ENCODE results near the gene CLASRP. TPM values are rescaled to one million over a fixed set of nuclear protein-coding genes. Genes with fewer than 3 reads are reported as not detected.
"Not testable (repeated sequence)": the region's sequence is repeated elsewhere in the genome, so short reads cannot be mapped to it uniquely, and the experiment has no call there.

CLASRP gene
- total RNA-seq, 2 donors from 2014 or later: 40.2 to 64.9 TPM

GRCh38 chr19:45117167-45117594 is 78.3 kb downstream of the CLASRP start:
- TF ChIP-seq POLR2A (IDR thresholded peaks at IDR 0.05): no peak
- TF ChIP-seq, protein P1, sequence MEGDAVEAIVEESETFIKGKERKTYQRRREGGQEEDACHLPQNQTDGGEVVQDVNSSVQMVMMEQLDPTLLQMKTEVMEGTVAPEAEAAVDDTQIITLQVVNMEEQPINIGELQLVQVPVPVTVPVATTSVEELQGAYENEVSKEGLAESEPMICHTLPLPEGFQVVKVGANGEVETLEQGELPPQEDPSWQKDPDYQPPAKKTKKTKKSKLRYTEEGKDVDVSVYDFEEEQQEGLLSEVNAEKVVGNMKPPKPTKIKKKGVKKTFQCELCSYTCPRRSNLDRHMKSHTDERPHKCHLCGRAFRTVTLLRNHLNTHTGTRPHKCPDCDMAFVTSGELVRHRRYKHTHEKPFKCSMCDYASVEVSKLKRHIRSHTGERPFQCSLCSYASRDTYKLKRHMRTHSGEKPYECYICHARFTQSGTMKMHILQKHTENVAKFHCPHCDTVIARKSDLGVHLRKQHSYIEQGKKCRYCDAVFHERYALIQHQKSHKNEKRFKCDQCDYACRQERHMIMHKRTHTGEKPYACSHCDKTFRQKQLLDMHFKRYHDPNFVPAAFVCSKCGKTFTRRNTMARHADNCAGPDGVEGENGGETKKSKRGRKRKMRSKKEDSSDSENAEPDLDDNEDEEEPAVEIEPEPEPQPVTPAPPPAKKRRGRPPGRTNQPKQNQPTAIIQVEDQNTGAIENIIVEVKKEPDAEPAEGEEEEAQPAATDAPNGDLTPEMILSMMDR (IDR thresholded peaks at IDR 0.05): no peak
- DNase-seq (no peak), ATAC-seq (no peak)
- no peaks in the 10 kb centered on the region for H3K36me3 ChIP-seq (replicated peaks in 1 of 2; ENCODE audit: insufficient read depth in 1 of 2, low read depth in 2 of 2)
- no peaks in the 10 kb centered on the region for H3K9me3 ChIP-seq
- H3K4me3 ChIP-seq: no peak overlapping the region
- intact Hi-C loops (cut with DNase I): no loop called here
- H3K27ac ChIP-seq: no peak overlapping the region
- H3K4me1 ChIP-seq: peaks cover 41% of the 10 kb centered on the region
- no peaks in the 10 kb centered on the region for H3K27me3 ChIP-seq
- WGBS, 2 donors: 59 to 62% methylated on average over 10 to 16 of the region's 16 CpGs

- Histone ChIP-seq H3K9me3 (no peaks in the 10 kb centered on the region), H3K4me3 (no peak overlapping the region), H3K27ac (no peak overlapping the region), H3K4me1 (peaks cover 36% of the 10 kb centered on the region), H3K27me3 (no peaks in the 10 kb centered on the region), H3K36me3 (replicated peaks in 1 of 2; ENCODE audit: insufficient read depth in 1 of 2, low read depth in 2 of 2) (no peaks in the 10 kb centered on the region)
- intact Hi-C loops (cut with DNase I): no loop called here
- ATAC-seq (peak; percentile 41), DNase-seq (peak in 3 of 4 donors; percentile 28 to 40 (median 31))
- TF ChIP-seq, protein P1 (IDR thresholded peaks at IDR 0.05): no peak
- no peak for TF ChIP-seq POLR2A (IDR thresholded peaks at IDR 0.05)
- 30 to 35% methylated on average over 2 to 12 of the region's 12 CpGs for WGBS, 2 donors
Measured at GRCh38 chr19:45117671-45118070, 78.8 kb downstream of the CLASRP start.

DNA sequence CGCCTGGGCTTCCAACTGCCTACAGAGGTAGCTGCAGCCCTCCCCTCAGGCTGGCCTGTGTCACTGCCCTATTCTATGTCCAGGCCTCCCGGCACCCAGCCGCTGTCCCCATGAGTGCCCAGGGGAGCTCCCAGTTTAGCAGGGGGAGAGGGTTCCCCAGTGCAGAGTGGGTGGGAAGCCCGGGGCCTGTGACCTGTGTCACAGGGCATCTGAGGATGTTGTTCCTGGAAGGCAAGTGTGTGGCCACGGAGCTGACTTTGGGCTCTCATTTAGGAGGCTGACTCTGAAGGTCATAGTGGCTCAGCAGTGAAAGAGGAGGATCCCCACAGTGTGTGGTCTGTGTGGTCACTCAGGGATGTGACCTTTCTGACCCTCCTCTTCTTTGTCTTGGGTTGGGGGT is 79.3 kb downstream of the CLASRP start:
- Histone ChIP-seq H3K36me3 (replicated peaks in 1 of 2; ENCODE audit: insufficient read depth in 1 of 2, low read depth in 2 of 2) (no peaks in the 10 kb centered on the region), H3K9me3 (no peaks in the 10 kb centered on the region), H3K27ac (no peak overlapping the region), H3K4me1 (peaks cover 32% of the 10 kb centered on the region), H3K4me3 (no peak overlapping the region), H3K27me3 (no peaks in the 10 kb centered on the region)
- intact Hi-C loops (cut with DNase I): no loop called here
- 40 to 87% methylated on average over 1 to 5 of the region's 5 CpGs for WGBS, 2 donors
- TF ChIP-seq, protein P1 (IDR thresholded peaks at IDR 0.05): no peak
- TF ChIP-seq POLR2A (IDR thresholded peaks at IDR 0.05): no peak
- DNase-seq (no peak), ATAC-seq (peak; percentile 18)

DNA sequence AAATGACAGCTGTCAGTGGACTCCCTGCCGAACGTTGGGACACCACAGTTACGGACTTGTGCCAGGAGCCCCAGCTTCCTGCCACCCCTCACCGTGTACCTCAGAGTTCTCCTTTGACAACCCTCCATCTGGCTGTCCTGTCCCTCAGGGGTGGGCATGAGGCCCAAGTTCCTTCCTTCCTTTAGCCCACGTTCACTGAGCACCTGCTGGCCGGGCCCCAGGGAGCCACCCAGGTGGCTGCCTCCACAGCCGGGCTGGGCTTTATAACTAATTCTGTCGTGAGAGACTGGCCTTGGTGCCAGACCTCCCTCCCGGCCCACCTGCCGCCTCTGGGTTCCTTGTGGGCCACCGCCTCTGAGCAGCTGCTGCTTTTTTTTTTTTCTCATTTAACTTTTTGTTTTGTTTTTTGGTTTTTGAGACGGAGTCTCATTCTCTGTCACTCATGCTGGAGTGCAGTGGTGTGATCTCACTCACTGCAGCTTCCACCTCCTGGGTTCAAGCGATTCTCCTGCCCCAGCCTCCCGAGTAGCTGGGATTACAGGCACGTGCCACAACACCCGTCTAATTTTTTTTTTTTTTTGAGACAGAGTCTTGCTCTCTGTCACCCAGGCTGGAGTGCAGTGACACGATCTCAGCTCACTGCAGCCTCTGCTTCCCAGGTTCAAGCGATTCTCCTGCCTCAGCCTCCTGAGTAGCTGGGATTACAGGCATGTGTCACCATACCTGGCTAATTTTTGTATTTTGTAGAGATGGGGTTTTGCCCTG is 79.9 kb downstream of the CLASRP start:
- H3K27ac ChIP-seq; H3K27me3 ChIP-seq; ATAC-seq; H3K9me3 ChIP-seq; DNase-seq; H3K4me3 ChIP-seq; H3K36me3 ChIP-seq (replicated peaks in 1 of 2; ENCODE audit: insufficient read depth in 1 of 2, low read depth in 2 of 2); intact Hi-C loops (cut with DNase I): not testable (repeated sequence)
- 42 to 51% methylated on average over 18 of the region's 18 CpGs for whole genome bisulfite sequencing, 2 donors
- H3K4me1 ChIP-seq: peaks cover 25% of the 10 kb centered on the region

GRCh38 chr19:45119582-45119981 is 80.7 kb downstream of the CLASRP start:
- Histone ChIP-seq H3K27ac (no peak overlapping the region), H3K4me1 (peaks cover 21% of the 10 kb centered on the region), H3K27me3 (no peaks in the 10 kb centered on the region), H3K36me3 (replicated peaks in 1 of 2; ENCODE audit: insufficient read depth in 1 of 2, low read depth in 2 of 2) (no peaks in the 10 kb centered on the region), H3K4me3 (no peak overlapping the region), H3K9me3 (no peaks in the 10 kb centered on the region)
- ATAC-seq: no peak
- DNase-seq: no peak
- intact Hi-C loops (cut with DNase I): no loop called here
- no peak for TF ChIP-seq POLR2A (IDR thresholded peaks at IDR 0.05)
- WGBS, 2 donors: 82 to 83% methylated on average over 3 to 6 of the region's 6 CpGs

Small RNA genes within 50 kb of the gene (small RNA-seq; reads per million reads assigned to genes)
- gene RNU6-611P: not detected

Other genes starting within 250 kb of the CLASRP start
- 10 to 100 TPM; 89.2 to 89.3 TPM for gene BCAM, start 229.9 kb upstream of the CLASRP start, total RNA-seq
- gene NECTIN2, start 192.7 kb upstream of the CLASRP start, total RNA-seq: 100 to 1,000 TPM in 1 of 2 donors, 10 to 100 TPM in 1; 54.0 to 137 TPM
- 10 to 100 TPM; 19.7 to 34.3 TPM for gene TOMM40, start 147.8 kb upstream of the CLASRP start, total RNA-seq
- gene APOE, start 133.2 kb upstream of the CLASRP start, total RNA-seq: 100 to 1,000 TPM in 1 of 2 donors, 10 to 100 TPM in 1; 77.6 to 216 TPM
- gene APOC1, start 124.4 kb upstream of the CLASRP start, total RNA-seq: 10 to 100 TPM in 1 of 2 donors, 1 to 10 TPM in 1; 5.4 to 24.1 TPM
- gene APOC4, start 96.8 kb upstream of the CLASRP start, total RNA-seq: not detected
- not detected for gene APOC2, start 93.0 kb upstream of the CLASRP start, total RNA-seq
- 10 to 100 TPM; 37.1 to 48.5 TPM for gene CLPTM1, start 83.7 kb upstream of the CLASRP start, total RNA-seq
- 10 to 100 TPM in 1 of 2 donors, 1 to 10 TPM in 1; 8.9 to 11.9 TPM for gene RELB, start 37.6 kb upstream of the CLASRP start, total RNA-seq
- gene ZNF296, start 37.4 kb downstream of the CLASRP start, total RNA-seq: under 1 TPM in 1 of 2 donors, not detected in 1; 0.26 TPM
- gene GEMIN7, start 40.2 kb downstream of the CLASRP start, total RNA-seq: 10 to 100 TPM; 15.8 to 19.5 TPM
- 10 to 100 TPM; 16.6 to 49.8 TPM for gene PPP1R37, start 54.1 kb downstream of the CLASRP start, total RNA-seq
- gene NKPD1, start 121.9 kb downstream of the CLASRP start, total RNA-seq: not detected
- 1 to 10 TPM in 1 of 2 donors, not detected in 1; 8.3 TPM for gene TRAPPC6A, start 139.2 kb downstream of the CLASRP start, total RNA-seq
- gene BLOC1S3, start 139.7 kb downstream of the CLASRP start, total RNA-seq: 10 to 100 TPM in 1 of 2 donors, 1 to 10 TPM in 1; 4.9 to 12.5 TPM
- 1 to 10 TPM; 4.2 to 6.9 TPM for gene EXOC3L2, start 206.4 kb downstream of the CLASRP start, total RNA-seq
- 10 to 100 TPM in 1 of 2 donors, 1 to 10 TPM in 1; 9.2 to 12.5 TPM for gene MARK4, start 212.2 kb downstream of the CLASRP start, total RNA-seq